DMS79 treated with DMSO at 0.1 percent for 48 hours (cell line): ENCODE results near the gene FIGN.

ENCODE experiments used
- DNase-seq: peaks from one replicate; lab custom pipeline; 2025; lab: John Stamatoyannopoulos, UW

The FIGN gene

DNA sequence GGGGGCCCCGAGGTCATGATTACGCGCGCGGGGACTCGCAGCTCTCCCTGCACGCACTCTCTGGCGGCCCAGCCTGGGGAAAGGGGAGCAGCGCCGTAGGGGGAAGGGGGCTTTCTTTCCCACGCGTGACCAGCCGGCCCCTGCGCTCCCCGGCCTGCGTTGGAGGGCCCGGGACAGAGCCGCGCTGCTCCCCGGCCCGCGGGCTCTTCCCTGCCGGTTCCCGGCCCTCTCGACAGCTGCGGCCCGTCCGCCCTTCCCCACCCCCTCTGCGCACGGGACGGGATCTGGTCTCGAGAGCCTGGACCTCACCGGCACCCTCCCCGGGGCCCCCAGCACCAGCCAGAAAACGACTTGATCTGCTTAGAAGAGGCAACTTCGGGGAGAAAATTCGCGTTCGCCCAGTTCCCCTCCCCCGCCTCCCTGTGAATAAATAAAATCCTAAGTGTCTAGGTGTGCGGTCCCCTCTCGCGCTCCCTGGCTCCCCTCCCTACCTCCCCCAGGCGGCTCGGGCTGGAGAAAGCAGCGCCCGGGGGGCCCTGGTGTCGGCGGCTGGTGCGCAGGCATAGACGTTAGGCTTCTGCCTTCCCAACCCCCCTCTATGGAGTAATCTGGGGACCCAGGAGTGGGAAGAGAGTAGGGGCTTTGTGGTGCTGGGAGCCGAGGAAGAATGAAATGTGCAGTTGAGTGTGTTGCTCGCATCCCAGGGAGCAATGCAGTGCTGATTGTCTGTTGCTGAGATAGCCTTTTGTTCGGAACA lies 803 bp upstream of the FIGN start:
- no peak for DNase-seq

GRCh38 chr2:163734881-163735684 lies 725 bp downstream of the FIGN start:
- no peak for DNase-seq

GRCh38 chr2:163734401-163734800 lies 1.4 kb downstream of the FIGN start:
- DNase-seq, result no peak

- no peak for DNase-seq
These were observed 1.9 kb downstream of the FIGN start for GRCh38 chr2:163733956-163734355.

DNA sequence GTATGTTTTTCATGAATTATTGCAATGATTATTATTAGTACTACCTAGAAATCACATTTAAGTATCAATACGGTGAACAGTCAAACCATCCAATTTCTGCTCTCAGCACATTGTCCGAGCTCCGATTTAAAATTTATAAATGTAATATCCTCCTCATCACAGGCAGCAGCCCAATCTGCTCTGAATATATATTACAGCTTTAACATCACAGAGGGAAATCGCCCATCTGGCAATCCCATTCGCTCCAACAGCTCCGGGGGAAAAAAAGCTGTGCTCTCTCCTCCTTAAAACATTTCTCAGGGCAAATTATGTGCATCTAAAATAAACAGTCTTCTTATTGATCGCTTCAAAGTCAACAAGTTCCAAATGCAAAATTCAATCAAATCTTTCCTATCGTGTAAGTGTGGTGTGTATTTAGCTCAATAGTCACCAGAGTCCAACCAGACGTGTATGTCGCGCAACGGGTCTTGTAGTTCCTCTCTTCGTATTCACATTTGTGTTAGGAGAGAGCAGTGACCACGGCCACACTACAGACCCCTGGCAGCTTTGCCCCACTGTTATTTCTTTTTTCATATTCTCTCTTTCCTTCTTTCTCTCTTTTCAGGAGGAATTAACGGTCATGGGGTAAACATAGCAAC lies 2.4 kb downstream of the FIGN start:
- no peak for DNase-seq

DNA sequence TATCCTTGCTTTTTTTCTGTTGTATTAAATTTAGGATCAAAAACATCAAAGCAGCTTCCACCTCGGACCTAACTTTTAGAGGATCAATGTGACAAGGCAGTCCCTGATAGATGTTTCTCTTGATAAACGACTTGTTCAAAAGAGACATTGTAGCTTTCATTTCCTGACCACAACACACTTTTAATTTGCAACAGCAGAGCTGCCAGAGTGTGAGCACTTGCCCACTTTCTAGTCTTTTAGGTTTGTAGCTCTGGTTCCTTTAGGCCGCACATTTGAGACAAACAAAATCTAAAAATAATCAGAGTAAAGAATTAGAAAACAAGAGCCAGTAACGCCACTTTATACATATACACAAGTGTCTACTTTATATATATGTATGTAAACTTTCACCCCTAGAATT lies 3.1 kb downstream of the FIGN start:
- DNase-seq, result no peak

DNA sequence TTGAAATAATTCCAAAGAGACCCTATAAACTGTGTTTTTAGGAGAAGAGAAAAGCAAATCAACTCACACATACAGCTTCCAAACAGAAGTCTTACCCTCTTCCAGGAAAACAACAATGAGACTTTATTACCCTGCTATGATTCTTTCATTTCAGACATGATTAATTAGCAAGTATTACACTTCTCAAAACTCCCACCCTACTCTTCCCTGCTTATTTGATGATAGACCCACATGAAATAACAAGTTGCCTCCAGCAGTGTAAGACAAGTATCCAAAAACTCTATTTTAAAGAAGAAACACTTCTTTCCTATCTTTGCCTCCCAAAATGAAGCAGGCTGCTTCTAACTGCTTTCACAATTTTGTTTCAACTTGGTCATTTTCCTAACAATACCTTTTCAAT lies 4.1 kb downstream of the FIGN start:
- no peak for DNase-seq

DNA sequence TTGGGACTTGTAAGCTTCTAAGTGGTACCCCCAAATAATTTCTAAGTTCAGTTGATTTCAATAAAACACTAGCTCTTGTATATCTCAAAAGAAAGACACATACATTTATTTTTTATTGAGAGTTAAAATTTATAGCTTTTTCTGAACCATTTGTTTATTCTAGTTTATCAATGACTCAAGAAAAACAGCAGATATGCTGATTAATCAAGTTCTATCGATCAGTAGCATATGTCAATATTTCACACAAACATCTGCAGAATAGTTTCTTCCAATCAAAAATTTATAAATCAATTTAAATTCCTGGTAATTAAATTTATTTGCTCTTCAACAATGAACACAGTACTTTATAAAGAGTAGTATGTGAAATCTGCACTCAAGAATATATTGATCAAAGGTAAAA lies 5.3 kb downstream of the FIGN start:
- no peak for DNase-seq

GRCh38 chr2:163729636-163730273 lies 6.1 kb downstream of the FIGN start:
- DNase-seq, result no peak

- no peak for DNase-seq
These were observed 11.9 kb downstream of the FIGN start for GRCh38 chr2:163723881-163724280.

DNA sequence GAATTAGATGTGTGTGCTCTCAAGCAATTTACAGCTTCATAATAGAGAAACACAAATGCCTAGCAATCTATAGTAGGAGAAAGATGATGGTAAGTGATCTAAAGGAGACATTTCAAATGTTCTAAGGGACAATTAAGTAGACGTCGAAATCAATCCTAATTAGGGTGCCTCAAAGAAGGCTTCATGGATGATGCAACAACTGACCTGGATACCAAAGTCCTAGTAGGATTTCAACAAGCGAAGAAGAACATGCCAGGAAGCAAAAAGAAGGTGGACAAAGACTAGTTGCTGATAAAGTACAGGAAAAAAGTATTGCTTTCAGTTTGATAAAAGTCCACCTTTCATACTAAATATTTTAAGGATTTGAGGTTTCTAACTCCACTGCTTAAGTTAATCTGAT lies 12.5 kb downstream of the FIGN start:
- no peak for DNase-seq

DNA sequence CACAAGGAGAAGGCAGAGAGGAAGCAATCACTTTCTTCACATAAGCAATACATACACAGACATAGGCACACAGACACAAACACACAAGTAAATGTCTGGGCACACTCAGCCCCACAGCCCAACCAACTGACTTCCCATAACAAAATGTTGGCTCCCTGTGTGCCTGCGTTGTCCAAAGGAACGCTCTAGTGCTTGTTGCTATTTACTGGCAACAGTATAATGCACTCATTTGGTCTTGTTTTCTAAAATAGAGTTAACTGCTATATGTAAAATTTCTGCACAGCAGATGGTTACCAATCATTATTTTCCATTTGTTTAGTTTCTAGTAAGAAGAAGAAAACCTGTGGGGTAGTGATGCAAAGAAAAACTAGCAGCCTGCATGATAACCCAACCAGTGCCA lies 16.5 kb downstream of the FIGN start:
- no peak for DNase-seq

DNA sequence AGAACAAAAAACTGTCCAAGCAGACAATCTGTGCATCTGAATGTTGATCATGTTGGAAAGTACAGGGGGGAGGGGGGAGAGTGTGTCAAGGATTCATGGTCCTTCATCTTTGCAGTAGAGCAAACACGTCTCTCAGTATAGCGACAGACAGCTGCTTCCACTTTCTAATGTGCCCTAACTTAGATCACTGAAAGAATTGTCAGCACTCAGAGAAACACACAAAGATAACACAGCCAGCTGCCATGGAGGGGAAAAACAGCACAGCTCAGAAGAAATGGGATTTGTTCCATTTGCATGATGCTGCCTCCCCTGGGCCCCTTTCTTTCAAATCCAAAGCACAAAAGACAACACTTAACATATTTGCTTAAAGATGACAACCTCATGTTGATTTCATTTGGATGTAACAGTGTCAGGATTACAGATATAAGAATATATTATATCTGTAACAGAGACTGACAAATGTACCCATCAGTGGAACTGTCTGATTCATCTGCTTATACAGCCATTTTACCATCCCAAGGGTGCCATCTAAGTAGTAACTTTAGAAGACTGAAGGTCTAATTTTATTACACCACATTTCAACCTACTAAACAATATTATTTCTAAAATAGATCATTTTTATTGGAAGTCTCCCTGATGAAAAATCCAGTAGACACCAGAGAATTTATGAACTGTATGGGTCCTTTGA lies 17.7 kb downstream of the FIGN start:
- no peak for DNase-seq

- DNase-seq, result no peak
These were observed 18.3 kb downstream of the FIGN start for GRCh38 chr2:163717515-163717914.

GRCh38 chr2:163716101-163716500 lies 19.7 kb downstream of the FIGN start:
- no peak for DNase-seq

DNA sequence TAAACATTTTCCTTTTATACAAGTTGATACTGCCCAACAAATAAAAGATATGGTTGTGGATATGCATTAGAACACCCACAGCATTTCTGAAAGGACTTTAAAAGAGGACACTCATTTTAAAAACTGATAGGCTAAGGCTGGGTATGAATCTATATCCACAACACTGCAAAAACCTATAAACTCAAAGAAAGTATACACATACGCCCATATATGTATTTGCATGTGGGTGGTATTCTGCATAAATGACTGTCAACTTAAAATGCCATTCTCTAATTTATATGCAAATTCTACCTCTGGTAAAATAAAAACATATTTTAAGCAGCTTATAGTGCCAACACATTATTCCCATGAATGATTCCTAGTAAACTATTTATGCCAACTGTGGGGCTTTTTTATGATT lies 20.1 kb downstream of the FIGN start:
- DNase-seq, result no peak

DNA sequence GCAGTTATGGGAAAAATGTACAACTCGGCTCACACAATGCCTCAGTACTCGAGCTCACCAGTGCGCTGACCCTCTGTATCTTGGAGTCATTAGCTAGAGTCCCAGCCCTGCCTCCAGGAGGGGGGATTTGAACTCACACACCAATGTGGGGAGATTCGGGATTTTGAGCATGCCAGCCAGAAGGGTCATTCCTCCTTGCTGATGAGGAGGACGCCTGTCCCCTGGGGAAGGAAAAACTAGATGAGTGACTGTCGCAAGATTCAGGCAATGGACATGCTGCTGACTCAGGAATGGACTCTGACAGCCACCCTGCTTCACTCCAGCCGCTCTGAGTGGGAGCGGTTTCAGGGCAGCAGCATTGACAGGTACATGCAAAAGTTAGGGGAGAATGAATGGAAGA lies 20.6 kb downstream of the FIGN start:
- no peak for DNase-seq

DNA sequence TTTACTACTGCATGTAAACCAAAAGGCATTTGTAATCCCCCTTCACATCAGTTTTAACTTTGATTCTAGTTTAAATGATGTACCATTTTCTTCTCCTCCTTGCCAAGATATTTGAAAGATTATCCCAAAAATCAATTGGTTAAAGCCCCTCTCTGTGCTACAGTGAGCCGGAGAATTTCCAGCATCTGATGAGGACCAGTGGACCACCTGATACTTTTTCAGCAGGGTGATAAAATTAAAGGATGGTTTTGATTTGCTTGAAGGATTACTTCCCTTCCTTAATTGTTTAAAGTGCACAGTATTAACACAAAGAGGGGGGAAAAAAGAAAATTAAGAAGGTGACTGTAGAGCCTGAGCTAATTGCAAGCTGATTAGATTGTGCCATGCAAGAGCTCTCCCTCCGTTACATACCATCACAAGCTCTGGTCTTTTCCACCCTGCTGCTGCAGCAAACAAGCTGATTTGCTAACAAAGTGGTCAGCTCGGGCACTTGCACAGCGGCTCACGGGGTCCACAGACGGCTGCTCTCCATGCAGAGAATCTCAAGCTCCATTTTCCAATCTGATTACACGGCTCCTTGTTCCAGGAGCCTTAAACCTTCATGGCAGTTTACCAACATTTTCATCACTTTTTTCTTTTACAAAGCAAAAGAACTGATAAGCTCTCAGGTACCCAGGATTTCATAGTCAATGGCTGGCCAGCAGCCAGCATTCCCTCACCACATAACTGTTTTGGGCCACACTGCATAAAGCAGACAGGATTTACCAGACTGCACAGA lies 22.1 kb downstream of the FIGN start:
- DNase-seq, result no peak

DNA sequence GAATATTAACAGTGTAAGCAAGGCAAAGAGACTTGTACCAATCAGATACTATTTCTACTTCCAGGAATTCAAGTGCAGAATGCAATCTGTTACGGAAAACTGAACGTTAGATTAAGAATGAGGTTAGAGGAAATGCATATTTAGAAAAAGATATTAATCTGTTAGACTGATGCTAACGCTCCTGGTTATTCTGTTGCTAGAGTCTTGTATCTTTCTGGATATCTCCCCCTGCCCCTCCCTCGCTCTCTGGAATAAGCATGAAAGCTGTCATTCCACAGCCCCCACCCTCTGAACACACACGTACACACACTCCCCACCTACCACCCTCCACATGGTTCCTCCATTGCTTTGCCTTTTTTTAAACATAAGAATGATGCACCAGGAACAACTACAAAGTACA lies 24.1 kb downstream of the FIGN start:
- DNase-seq, result no peak

DNA sequence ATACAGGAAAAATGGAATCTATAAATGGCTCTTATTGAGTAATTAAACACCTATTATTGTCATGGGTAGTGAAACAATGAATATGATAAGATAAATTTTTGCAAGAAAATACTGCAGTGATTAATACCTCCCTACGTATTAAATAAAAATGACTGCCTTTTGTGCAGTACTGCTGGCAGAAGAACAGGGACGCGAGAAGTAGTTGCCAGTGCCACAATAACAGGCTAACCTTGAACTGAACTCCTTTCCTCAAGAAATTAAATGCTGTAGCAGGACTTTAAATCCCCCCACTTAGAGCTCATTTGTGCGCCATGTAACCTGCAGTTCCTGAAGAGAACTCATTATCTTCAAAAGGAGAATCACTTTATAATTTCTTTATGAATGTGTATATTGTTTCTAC lies 24.6 kb downstream of the FIGN start:
- DNase-seq, result no peak

DNA sequence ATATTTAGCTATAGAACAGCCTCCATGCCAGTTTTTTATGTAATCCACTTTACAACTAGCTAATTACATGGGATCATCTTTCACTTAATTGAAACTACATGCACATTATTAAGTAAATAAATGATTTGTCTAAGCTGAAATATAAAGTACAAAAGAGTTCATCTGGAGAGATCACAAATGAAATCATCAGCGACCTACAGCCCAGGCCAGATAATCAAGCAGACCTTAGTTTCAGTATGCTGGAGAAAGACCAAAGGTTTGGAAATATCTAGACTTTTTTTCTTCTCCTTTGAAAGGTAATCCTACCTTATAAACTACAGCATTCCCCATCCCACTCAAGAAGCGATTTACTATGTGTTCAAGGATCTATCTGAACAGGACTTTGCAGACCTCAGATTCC lies 26.5 kb downstream of the FIGN start:
- no peak for DNase-seq
